ENCODE measurements around the gene MAPK14. TPM values are rescaled to one million over a fixed set of nuclear protein-coding genes. Genes with fewer than 3 reads are reported as not detected.
"Not testable (repeated sequence)": the region's sequence is repeated elsewhere in the genome, so short reads cannot be mapped to it uniquely, and the experiment has no call there.

The MAPK14 gene
- polyA plus RNA-seq, result 10 to 100 TPM; 34.4 to 71.8 (median 44.6) TPM

DNA sequence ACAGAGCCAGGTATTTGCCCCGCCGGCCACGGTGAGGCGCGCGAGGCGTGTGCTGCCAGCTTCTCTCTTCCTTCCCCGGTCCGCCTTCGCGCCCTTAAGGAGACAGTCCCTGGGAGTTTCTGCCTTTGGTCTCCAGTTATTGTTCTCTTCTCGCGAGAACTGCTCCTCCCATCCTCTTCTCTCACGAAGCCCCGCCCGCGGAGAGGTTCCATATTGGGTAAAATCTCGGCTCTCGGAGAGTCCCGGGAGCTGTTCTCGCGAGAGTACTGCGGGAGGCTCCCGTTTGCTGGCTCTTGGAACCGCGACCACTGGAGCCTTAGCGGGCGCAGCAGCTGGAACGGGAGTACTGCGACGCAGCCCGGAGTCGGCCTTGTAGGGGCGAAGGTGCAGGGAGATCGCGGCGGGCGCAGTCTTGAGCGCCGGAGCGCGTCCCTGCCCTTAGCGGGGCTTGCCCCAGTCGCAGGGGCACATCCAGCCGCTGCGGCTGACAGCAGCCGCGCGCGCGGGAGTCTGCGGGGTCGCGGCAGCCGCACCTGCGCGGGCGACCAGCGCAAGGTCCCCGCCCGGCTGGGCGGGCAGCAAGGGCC, at the start of gene MAPK14:
TSS of gene MAPK14 (plus strand) at position 308 of the 587 bp plus-strand sequence. CDS start 350 bp downstream, outside the sequence.
- H3K4me1 Mint-ChIP-seq, result peaks cover 37 to 46% of the 10 kb centered on the region in 2 donors

DNA sequence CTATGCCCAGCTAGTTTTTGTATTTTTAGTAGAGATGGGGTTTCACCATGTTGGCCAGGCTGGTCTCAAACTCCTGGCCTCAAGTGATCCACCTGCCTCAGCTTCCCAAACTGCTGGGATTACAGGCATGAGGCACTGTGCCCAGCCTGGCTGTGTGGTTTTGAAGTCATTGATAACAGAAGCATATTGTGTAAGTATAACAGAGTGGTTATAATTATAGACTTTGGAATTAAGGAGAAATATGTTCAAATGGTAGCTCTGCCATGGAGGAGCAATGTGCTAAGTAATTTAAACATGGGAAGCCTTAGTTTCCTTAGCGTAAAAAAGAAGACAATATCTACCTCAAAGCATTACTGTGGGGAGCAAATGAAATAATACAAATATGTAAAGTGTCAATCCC, 47.5 kb upstream of the MAPK14 start:
- not testable (repeated sequence) for H3K27me3 Mint-ChIP-seq (ENCODE audit: low read depth in 3 of 3); DNase-seq; H3K4me3 Mint-ChIP-seq; H3K4me1 Mint-ChIP-seq; H3K27ac Mint-ChIP-seq; H3K36me3 Mint-ChIP-seq; H3K9me3 Mint-ChIP-seq

More for the DNA sequence above, at the start of gene MAPK14:
- Mint-ChIP-seq H3K27ac (peak within 1 kb of the TSS; percentile 87 to 97 (median 92)), H3K27me3 (ENCODE audit: low read depth in 3 of 3) (peaks cover 0 to 21% (median 19%) of the 10 kb centered on the region in 3 donors), H3K36me3 (peaks cover 0 to 4% (median 0%) of the 10 kb centered on the region in 3 donors), H3K4me3 (peak within 1 kb of the TSS; percentile 94 to 99 (median 95)), H3K9me3 (no peaks in the 10 kb centered on the region)
- DNase-seq, result peak; percentile 99

DNA sequence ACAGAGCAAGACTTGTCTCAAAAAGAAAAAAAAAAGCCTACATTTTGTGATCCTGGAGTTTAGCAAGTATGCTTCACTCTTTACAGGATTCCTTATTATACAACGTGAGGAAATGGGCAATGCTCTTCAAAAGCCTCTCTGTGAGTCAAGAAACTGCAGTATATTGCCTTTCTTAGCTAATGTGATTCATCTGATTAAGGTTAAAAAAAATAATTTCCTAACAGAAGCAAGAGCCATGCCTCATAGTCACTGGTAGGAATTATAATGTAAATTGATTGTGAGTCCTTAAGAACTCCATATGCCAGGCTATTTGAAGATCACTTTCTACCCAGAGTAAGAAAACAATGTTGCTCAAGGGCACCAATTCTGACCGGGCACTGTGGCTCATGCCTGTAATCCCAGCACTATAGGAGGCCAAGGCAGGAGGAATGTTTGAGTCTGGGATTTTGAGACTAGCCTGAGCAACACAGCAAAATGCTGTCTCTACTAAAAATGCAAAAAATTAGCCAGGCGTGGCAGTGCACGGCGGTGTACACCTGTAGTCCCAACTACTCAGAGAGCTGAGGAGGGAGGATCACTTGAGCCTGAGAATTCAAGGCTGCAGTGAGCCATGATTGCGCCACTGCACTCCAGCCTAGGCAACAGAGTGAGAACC, 46.5 kb upstream of the MAPK14 start:
- H3K4me1 Mint-ChIP-seq, result no peaks in the 10 kb centered on the region
- DNase-seq, result no peak
- H3K27ac Mint-ChIP-seq, result no peak overlapping the region
- peaks cover 0 to 3% (median 2%) of the 10 kb centered on the region in 3 donors for H3K27me3 Mint-ChIP-seq (ENCODE audit: low read depth in 3 of 3)
- no peaks in the 10 kb centered on the region for H3K36me3 Mint-ChIP-seq
- no peaks in the 10 kb centered on the region for H3K9me3 Mint-ChIP-seq
- H3K4me3 Mint-ChIP-seq, result no peak overlapping the region

DNA sequence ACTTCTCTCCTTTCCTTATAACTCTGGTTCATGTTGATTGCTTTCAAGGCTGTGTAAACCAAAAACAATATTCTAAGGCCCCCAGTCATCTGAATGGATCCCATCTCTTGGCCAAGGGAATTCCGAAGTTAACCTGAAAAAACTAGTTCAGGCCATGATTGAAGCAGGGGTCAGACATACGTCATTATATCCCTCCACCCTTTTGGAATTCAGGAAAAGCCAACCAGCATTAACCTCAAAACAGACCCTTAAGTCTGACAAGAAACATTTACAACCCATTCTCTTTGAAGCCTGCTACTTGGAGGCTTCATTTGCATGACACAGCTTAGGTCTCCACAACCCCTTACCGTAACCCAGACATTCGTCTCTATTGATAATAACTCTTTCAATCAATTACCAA, 42.9 kb upstream of the MAPK14 start:
- Mint-ChIP-seq H3K4me1 (no peaks in the 10 kb centered on the region), H3K27ac (no peak overlapping the region), H3K27me3 (ENCODE audit: low read depth in 3 of 3) (peaks cover 0 to 3% (median 2%) of the 10 kb centered on the region in 3 donors), H3K4me3 (no peak overlapping the region), H3K9me3 (no peaks in the 10 kb centered on the region), H3K36me3 (no peaks in the 10 kb centered on the region)
- no peak for DNase-seq

DNA sequence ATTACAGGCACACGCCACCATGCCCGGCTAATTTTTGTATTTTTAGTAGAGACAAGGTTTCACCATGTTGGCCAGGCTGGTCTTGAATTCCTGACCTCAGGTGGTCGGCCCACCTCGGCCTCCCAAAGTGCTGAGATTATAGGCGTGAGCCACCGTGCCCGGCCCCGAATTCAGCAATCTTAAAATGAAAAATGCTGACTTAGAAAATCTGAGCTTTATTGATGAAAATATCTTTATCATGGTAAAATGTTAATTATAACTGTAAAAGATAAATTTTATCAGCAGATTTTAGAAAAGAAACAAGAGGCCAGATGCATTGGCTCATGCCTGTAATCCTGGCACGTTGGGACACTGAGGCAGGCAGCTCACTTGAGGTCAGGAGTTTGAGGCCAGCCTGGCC, 39.6 kb upstream of the MAPK14 start:
- not testable (repeated sequence) for H3K36me3 Mint-ChIP-seq; H3K4me3 Mint-ChIP-seq; H3K27ac Mint-ChIP-seq; H3K27me3 Mint-ChIP-seq (ENCODE audit: low read depth in 3 of 3); H3K4me1 Mint-ChIP-seq; H3K9me3 Mint-ChIP-seq; DNase-seq

DNA sequence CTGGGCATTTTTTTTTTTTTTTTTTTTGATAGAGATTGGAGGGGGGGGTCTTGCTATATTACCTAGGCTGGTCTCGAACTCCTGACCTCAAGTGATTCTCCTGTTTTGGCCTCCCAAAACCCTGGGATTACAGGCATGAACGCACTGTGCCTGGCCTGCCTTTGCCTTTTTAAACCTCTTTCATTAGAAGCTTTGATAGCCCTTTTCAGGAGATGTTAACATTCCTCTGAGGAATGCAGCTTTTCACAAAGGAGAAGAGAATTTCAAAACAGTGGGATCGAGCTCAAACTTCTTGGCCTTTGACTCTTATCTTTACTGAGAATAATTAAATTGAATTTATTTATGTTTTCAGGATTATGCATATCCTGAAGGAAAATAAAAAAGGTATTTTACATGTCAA, 34.5 kb upstream of the MAPK14 start:
- Mint-ChIP-seq H3K4me1 (no peaks in the 10 kb centered on the region), H3K27me3 (ENCODE audit: low read depth in 3 of 3) (peaks cover 0 to 8% (median 2%) of the 10 kb centered on the region in 3 donors), H3K9me3 (no peaks in the 10 kb centered on the region), H3K36me3 (no peaks in the 10 kb centered on the region), H3K4me3 (no peak overlapping the region), H3K27ac (no peak overlapping the region)
- no peak for DNase-seq

DNA sequence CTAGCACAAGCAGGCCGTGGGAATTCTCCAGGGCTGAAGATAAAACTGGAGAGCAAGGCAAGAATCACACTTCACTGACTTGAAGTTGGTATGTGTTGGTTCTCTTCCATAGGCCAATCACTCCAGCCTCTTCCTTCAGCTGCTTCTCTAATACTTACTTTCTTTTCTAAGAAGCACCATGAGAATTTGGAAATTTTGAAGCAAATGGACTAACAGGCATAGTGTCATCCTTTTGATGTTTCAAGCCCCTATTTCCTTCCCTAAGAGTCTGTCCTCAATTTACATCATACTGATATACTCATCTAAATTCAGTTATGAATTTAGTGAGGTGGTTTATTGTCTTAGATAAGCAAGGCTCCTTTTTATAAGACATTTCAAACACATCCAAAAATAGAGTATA, 27.2 kb upstream of the MAPK14 start:
- no peaks in the 10 kb centered on the region for H3K9me3 Mint-ChIP-seq
- H3K27me3 Mint-ChIP-seq (ENCODE audit: low read depth in 3 of 3), result peaks cover 2 to 4% (median 2%) of the 10 kb centered on the region in 3 donors
- H3K36me3 Mint-ChIP-seq, result no peaks in the 10 kb centered on the region
- H3K27ac Mint-ChIP-seq, result no peak overlapping the region
- H3K4me3 Mint-ChIP-seq, result no peak overlapping the region
- no peaks in the 10 kb centered on the region for H3K4me1 Mint-ChIP-seq
- DNase-seq, result no peak

DNA sequence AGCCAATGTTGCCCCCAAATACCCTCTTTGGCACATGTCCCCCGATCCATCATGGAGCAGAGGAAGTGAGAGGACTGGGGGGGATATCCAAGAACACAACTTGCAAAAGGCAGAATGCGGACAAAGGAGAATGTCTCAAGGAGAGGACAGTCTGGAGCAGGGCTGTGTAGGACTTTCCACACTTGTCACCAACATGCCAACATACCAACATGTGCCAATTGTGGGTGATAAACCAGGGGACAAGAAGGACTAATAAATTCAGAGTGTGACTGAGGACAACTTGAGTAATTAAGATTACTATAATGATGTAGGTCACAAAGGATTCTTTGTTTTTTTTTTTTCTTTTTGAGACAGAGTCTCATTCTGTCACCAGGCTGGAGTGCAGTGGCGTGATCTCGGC, 11.9 kb upstream of the MAPK14 start:
- H3K4me3 Mint-ChIP-seq, result no peak overlapping the region
- H3K27ac Mint-ChIP-seq, result no peak overlapping the region
- DNase-seq, result no peak
- H3K27me3 Mint-ChIP-seq (ENCODE audit: low read depth in 3 of 3), result peaks cover 0 to 5% (median 2%) of the 10 kb centered on the region in 3 donors
- H3K4me1 Mint-ChIP-seq, result no peaks in the 10 kb centered on the region
- no peaks in the 10 kb centered on the region for H3K36me3 Mint-ChIP-seq
- no peaks in the 10 kb centered on the region for H3K9me3 Mint-ChIP-seq

DNA sequence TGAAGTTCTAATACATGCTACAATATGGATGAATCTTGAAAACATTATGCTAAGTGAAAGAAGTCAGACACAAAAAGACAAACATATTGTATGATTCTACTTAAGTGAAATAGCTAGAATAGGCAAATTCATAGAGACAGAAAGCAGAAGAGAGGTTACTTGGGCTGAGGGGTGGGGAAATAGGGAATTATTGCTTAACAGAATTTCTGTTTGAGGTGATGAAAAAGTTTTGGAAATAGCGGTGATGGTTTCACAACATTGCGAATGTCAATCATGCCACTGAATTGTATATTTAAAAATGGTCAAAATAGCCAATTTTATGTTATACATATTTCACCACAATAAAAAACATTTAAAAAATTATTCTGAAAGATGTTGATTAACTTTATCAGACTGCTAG, 9.3 kb upstream of the MAPK14 start:
- Mint-ChIP-seq H3K9me3 (no peaks in the 10 kb centered on the region), H3K36me3 (no peaks in the 10 kb centered on the region), H3K27ac (no peak overlapping the region), H3K27me3 (ENCODE audit: low read depth in 3 of 3) (peaks cover 0 to 7% (median 2%) of the 10 kb centered on the region in 3 donors), H3K4me3 (no peak overlapping the region), H3K4me1 (no peaks in the 10 kb centered on the region)
- DNase-seq, result no peak

DNA sequence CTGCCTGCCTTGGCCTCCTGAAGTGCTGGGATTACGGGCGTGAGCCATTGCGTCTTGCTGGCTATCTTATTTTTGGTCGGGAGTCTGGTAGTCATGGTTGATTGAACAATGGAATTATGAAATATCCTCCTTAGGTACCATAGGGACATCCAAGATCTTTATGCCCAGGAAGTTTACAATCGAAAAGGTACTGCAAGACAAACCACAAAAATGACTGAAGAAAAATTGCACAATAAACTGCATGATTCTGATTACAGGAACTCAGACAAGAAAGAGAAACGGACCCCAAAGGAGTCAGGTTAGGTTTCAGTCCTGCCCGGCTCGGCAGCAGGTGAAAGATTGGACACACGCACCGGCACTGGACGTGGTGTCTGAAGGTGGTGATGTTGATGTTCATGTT, 8.4 kb upstream of the MAPK14 start:
- DNase-seq, result no peak
- no peak overlapping the region for H3K27ac Mint-ChIP-seq

DNA sequence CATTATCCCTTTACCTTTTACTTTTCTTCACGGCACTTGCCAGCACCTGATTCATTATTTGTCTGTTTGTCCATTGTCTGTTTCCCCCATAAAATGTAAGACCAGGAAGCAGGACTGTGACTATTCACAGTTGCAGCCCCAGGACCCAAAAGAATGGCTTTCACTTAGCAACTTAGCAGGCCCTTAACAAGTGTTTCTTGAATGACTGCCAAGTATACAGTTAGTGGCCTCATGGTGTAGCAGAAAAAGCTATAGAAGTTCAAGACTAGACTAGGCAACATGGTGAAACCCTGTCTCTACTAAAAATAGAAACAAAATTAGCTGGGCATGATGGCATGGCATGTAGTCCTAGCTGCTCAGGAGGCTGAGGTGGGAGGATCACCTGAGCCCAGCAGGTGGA, 7.5 kb upstream of the MAPK14 start:
- DNase-seq, result no peak
- Mint-ChIP-seq H3K27ac (no peak overlapping the region), H3K27me3 (ENCODE audit: low read depth in 3 of 3) (peaks cover 0 to 12% (median 8%) of the 10 kb centered on the region in 3 donors), H3K36me3 (peaks cover 0 to 4% (median 0%) of the 10 kb centered on the region in 3 donors), H3K4me1 (no peaks in the 10 kb centered on the region), H3K9me3 (no peaks in the 10 kb centered on the region), H3K4me3 (no peak overlapping the region)

More for the DNA sequence above, 8.4 kb upstream of the MAPK14 start:
- H3K4me1 Mint-ChIP-seq, result no peaks in the 10 kb centered on the region
- no peaks in the 10 kb centered on the region for H3K36me3 Mint-ChIP-seq
- H3K27me3 Mint-ChIP-seq (ENCODE audit: low read depth in 3 of 3), result peaks cover 0 to 10% (median 8%) of the 10 kb centered on the region in 3 donors
- H3K4me3 Mint-ChIP-seq, result no peak overlapping the region
- no peaks in the 10 kb centered on the region for H3K9me3 Mint-ChIP-seq

DNA sequence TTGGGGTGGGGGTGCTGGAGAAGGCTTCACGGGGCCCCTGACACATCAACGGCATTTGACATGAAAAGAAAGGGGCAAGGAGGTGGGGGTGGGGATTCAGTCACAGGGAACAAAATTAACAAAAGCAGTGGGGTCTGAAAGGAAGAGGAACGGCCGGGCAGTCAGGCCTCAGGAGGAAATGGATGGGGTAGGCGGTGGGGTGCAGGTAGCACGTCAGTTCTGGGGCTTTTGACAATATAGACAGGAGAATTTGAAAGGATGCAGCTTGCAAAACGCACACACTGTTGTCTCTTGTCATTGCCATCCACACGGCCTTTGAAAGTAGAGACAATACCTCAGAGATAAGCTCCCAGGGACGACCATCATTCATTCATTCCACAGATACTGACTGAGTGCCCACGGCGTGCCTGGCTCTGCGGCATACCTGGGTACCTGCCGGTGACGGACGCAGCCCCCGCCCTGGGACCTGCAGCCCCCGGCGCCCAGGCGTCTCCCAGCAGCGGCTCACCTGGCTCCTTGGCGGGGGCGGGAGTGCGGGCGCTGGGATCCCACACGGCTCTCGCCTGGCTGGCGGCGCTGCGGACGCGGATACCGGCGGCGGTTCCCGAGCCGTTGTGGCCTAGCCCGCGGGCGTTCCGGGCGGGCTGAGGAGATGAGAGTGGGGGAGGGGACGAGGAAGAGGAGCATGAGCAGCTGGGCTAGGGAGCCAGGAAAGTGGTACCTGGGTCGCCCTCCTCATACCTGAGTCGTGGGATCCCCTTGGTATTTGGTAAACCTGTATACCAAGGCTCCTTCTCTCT, 3.4 kb upstream of the MAPK14 start, which contains the start of gene SLC26A8:
TSS of gene SLC26A8 (minus strand) at position 646 of the 800 bp plus-strand sequence. CDS start 4,934 bp downstream, outside the sequence.
- Mint-ChIP-seq H3K9me3 (no peaks in the 10 kb centered on the region), H3K4me1 (peaks cover 10 to 13% of the 10 kb centered on the region in 2 donors), H3K4me3 (no peak within 1 kb of the TSS), H3K27ac (peak within 1 kb of the TSS in 1 of 6 donors; percentile 46), H3K27me3 (ENCODE audit: low read depth in 3 of 3) (peaks cover 0 to 23% (median 19%) of the 10 kb centered on the region in 3 donors), H3K36me3 (peaks cover 0 to 4% (median 0%) of the 10 kb centered on the region in 3 donors)
- no peak for DNase-seq

DNA sequence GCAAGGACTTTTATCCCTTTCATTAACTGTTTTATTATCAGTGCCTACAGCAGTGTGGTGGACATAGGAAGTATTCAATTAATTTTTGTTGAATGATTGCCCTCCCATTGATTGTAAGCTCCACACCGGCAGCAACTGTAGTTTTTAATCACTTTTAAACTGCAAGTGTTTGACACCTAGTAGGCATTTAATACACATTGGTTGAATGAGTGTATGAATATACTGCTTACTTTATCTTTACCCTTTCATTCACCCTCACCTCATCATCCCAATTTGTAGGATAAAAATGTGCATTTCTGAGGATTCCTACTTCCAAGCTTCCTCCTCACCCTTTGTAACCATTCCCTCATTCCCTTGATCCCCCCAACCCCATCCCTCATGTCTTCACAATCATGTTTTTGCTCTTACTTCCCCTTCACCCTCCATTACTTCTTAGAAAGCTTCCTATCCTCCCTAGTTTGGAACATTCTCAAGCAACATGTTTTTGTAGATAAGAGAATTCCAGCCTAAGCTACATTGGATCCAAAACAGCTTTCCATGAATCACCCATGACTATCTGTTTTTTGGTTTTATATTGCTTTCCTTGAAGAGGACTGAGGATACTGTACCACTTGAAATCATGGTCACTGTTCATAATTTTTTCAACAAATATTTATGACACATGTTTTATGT, 2.2 kb upstream of the MAPK14 start:
- Mint-ChIP-seq H3K9me3 (no peaks in the 10 kb centered on the region), H3K36me3 (peaks cover 0 to 4% (median 0%) of the 10 kb centered on the region in 3 donors), H3K4me3 (no peak overlapping the region), H3K27ac (peak overlapping the region in 1 of 6 donors; percentile 46), H3K4me1 (peaks cover 20 to 25% of the 10 kb centered on the region in 2 donors), H3K27me3 (ENCODE audit: low read depth in 3 of 3) (peaks cover 0 to 21% (median 19%) of the 10 kb centered on the region in 3 donors)
- DNase-seq, result no peak

Data from immature natural killer cell (primary cell).